ENCODE measurements around the gene PAM.
"Not testable (repeated sequence)": the region's sequence is repeated elsewhere in the genome, so short reads cannot be mapped to it uniquely, and the experiment has no call there.

PAM gene

DNA sequence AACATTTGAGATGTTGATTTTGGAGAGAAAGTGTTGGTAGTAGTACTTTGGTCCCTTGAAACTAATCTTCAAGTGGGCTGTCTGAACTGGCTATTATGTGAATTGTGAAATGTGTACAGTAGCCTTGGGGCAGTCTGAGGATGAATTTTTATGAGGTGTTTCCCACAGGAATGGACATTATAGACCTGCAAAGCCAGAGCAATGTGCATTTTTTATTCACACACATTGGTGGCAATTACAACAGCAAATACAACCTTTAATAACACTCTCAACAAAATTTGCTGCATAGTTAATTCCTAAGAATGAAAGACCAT, 147.0 kb downstream of the PAM start:
- ATAC-seq = no peak
- no peak for TF ChIP-seq ZC3H10 (CRISPR knock-in tag; IDR thresholded peaks at IDR 0.05)
- no peak for TF ChIP-seq ZNF8 (CRISPR knock-in tag; IDR thresholded peaks at IDR 0.05)
- TF ChIP-seq ZFP3 (CRISPR knock-in tag; IDR thresholded peaks at IDR 0.05) = no peak
- no peak for TF ChIP-seq TCF4 (CRISPR knock-in tag; IDR thresholded peaks at IDR 0.05; ENCODE audit: borderline replicate concordance)
- no peak for TF ChIP-seq ARNTL (CRISPR knock-in tag; IDR thresholded peaks at IDR 0.05; ENCODE audit: borderline replicate concordance, low read depth)
- TF ChIP-seq PPARA (CRISPR knock-in tag; IDR thresholded peaks at IDR 0.05; ENCODE audit: borderline replicate concordance) = no peak
- TF ChIP-seq ZNF565 (CRISPR knock-in tag; conservative IDR thresholded peaks at IDR 0.05; ENCODE audit: low read depth) = no peak
- TF ChIP-seq ZNF70 (CRISPR knock-in tag; IDR thresholded peaks at IDR 0.05) = no peak

GRCh38 chr5:102902647-102903046, 147.5 kb downstream of the PAM start:
- no peak for TF ChIP-seq TOX (CRISPR knock-in tag; IDR thresholded peaks at IDR 0.05; ENCODE audit: borderline replicate concordance)

DNA sequence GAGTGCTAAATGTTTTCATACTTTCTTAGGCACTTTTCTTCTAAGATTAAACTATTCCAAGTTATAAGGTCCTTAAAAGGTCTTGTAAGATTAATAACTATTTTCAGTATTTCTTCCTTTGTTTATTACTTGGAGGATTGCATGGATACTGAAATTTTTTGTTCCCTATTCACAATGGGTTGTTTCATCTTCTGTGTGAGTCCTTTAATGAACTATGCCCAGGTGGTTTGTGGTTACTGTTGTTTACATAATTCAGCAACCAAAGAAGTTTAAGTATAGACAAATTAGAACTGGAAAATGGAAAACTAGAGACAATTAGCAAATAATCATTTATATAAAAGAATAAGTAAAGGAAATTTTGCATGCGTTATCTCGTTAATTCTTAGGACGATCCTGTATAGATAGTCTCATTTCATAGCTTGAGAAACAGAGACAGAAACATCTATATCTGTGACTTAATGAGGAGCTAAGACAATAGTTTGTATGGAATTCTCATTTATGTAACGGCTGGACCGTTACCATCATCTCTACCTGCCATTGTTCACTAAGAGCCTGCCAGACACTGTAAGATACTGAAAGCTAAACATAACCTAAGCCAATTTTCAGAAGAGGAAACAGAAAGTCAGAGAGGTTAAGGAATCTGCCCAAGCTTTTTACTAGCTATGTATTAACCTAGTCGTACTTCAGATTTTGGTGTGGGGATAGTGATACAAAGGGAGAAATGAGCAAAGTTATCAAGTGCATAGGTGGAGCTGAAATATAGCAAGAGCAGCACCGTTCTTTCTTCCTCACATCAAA, 148.2 kb downstream of the PAM start:
- no peak for ATAC-seq
- no peak for TF ChIP-seq ZNF70 (CRISPR knock-in tag; IDR thresholded peaks at IDR 0.05)
- TF ChIP-seq GLIS3 (CRISPR knock-in tag; IDR thresholded peaks at IDR 0.05) = no peak
- TF ChIP-seq ARNTL (CRISPR knock-in tag; IDR thresholded peaks at IDR 0.05; ENCODE audit: borderline replicate concordance, low read depth) = no peak
- TF ChIP-seq ISL1 (CRISPR knock-in tag; IDR thresholded peaks at IDR 0.05) = no peak

More at GRCh38 chr5:102902647-102903046, 147.5 kb downstream of the PAM start:
- ATAC-seq = no peak

GRCh38 chr5:102905056-102905455, 150.0 kb downstream of the PAM start:
- TF ChIP-seq PPARA (CRISPR knock-in tag; IDR thresholded peaks at IDR 0.05; ENCODE audit: borderline replicate concordance) = no peak
- no peak for TF ChIP-seq ZNF565 (CRISPR knock-in tag; conservative IDR thresholded peaks at IDR 0.05; ENCODE audit: low read depth)
- TF ChIP-seq, protein P1, sequence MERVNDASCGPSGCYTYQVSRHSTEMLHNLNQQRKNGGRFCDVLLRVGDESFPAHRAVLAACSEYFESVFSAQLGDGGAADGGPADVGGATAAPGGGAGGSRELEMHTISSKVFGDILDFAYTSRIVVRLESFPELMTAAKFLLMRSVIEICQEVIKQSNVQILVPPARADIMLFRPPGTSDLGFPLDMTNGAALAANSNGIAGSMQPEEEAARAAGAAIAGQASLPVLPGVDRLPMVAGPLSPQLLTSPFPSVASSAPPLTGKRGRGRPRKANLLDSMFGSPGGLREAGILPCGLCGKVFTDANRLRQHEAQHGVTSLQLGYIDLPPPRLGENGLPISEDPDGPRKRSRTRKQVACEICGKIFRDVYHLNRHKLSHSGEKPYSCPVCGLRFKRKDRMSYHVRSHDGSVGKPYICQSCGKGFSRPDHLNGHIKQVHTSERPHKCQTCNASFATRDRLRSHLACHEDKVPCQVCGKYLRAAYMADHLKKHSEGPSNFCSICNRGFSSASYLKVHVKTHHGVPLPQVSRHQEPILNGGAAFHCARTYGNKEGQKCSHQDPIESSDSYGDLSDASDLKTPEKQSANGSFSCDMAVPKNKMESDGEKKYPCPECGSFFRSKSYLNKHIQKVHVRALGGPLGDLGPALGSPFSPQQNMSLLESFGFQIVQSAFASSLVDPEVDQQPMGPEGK (CRISPR knock-in tag; IDR thresholded peaks at IDR 0.05; ENCODE audit: borderline replicate concordance) = no peak
- TF ChIP-seq, protein P2, sequence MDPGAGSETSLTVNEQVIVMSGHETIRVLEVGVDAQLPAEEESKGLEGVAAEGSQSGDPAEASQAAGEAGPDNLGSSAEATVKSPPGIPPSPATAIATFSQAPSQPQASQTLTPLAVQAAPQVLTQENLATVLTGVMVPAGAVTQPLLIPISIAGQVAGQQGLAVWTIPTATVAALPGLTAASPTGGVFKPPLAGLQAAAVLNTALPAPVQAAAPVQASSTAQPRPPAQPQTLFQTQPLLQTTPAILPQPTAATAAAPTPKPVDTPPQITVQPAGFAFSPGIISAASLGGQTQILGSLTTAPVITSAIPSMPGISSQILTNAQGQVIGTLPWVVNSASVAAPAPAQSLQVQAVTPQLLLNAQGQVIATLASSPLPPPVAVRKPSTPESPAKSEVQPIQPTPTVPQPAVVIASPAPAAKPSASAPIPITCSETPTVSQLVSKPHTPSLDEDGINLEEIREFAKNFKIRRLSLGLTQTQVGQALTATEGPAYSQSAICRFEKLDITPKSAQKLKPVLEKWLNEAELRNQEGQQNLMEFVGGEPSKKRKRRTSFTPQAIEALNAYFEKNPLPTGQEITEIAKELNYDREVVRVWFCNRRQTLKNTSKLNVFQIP (CRISPR knock-in tag; IDR thresholded peaks at IDR 0.05; ENCODE audit: borderline replicate concordance, low read depth) = no peak
- TF ChIP-seq, protein P3, sequence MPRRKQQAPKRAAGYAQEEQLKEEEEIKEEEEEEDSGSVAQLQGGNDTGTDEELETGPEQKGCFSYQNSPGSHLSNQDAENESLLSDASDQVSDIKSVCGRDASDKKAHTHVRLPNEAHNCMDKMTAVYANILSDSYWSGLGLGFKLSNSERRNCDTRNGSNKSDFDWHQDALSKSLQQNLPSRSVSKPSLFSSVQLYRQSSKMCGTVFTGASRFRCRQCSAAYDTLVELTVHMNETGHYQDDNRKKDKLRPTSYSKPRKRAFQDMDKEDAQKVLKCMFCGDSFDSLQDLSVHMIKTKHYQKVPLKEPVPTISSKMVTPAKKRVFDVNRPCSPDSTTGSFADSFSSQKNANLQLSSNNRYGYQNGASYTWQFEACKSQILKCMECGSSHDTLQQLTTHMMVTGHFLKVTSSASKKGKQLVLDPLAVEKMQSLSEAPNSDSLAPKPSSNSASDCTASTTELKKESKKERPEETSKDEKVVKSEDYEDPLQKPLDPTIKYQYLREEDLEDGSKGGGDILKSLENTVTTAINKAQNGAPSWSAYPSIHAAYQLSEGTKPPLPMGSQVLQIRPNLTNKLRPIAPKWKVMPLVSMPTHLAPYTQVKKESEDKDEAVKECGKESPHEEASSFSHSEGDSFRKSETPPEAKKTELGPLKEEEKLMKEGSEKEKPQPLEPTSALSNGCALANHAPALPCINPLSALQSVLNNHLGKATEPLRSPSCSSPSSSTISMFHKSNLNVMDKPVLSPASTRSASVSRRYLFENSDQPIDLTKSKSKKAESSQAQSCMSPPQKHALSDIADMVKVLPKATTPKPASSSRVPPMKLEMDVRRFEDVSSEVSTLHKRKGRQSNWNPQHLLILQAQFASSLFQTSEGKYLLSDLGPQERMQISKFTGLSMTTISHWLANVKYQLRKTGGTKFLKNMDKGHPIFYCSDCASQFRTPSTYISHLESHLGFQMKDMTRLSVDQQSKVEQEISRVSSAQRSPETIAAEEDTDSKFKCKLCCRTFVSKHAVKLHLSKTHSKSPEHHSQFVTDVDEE (CRISPR knock-in tag; IDR thresholded peaks at IDR 0.05) = no peak
- TF ChIP-seq TCF4 (CRISPR knock-in tag; IDR thresholded peaks at IDR 0.05; ENCODE audit: borderline replicate concordance) = no peak
- no peak for TF ChIP-seq TOX (CRISPR knock-in tag; IDR thresholded peaks at IDR 0.05; ENCODE audit: borderline replicate concordance)
- TF ChIP-seq ZFP3 (CRISPR knock-in tag; IDR thresholded peaks at IDR 0.05) = no peak
- TF ChIP-seq CSRNP3 (CRISPR knock-in tag; IDR thresholded peaks at IDR 0.05) = no peak
- no peak for TF ChIP-seq RARB (CRISPR knock-in tag; IDR thresholded peaks at IDR 0.05)
- TF ChIP-seq BACH2 (CRISPR knock-in tag; IDR thresholded peaks at IDR 0.05; ENCODE audit: borderline replicate concordance) = no peak
- no peak; the same call in 1 of the 2 replicates for TF ChIP-seq ZC3H10 (CRISPR knock-in tag; IDR thresholded peaks at IDR 0.05)
- TF ChIP-seq GLIS3 (CRISPR knock-in tag; IDR thresholded peaks at IDR 0.05) = no peak
- no peak for TF ChIP-seq OSR1 (CRISPR knock-in tag; IDR thresholded peaks at IDR 0.05)
- TF ChIP-seq ISL1 (CRISPR knock-in tag; IDR thresholded peaks at IDR 0.05) = no peak
- TF ChIP-seq, protein P4, sequence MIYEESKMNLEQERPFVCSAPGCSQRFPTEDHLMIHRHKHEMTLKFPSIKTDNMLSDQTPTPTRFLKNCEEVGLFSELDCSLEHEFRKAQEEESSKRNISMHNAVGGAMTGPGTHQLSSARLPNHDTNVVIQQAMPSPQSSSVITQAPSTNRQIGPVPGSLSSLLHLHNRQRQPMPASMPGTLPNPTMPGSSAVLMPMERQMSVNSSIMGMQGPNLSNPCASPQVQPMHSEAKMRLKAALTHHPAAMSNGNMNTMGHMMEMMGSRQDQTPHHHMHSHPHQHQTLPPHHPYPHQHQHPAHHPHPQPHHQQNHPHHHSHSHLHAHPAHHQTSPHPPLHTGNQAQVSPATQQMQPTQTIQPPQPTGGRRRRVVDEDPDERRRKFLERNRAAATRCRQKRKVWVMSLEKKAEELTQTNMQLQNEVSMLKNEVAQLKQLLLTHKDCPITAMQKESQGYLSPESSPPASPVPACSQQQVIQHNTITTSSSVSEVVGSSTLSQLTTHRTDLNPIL (CRISPR knock-in tag; IDR thresholded peaks at IDR 0.05; ENCODE audit: low read depth) = no peak
- no peak for ATAC-seq

DNA sequence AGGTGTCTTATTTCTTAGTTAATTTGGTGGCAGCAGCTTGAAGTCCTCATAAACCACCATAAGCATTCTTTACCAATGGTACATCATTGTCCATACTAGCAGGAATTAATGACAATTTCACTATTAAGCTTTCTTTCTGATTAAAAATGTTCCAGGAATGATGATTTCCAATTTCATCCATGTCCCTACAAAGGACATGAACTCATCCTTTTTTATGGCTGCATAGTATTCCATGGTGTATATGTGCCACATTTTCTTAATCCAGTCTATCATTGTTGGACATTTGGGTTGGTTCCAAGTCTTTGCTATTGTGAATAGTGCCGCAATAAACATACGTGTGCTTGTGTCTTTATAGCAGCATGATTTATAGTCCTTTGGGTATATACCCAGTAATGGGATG, 152.0 kb downstream of the PAM start:
- ATAC-seq = not testable (repeated sequence)

All from SK-N-SH treated with all-trans-retinoic acid at 6 μM for 48 hours (cell line).